T follicular helper cell (primary cell): ENCODE data around the gene SCN1A.

Source experiments
- DNase-seq: peaks from one replicate; pipeline ENCODE4 v3.0.0-alpha.2; 2020; ENCODE audit warnings: low read depth

SCN1A gene

DNA sequence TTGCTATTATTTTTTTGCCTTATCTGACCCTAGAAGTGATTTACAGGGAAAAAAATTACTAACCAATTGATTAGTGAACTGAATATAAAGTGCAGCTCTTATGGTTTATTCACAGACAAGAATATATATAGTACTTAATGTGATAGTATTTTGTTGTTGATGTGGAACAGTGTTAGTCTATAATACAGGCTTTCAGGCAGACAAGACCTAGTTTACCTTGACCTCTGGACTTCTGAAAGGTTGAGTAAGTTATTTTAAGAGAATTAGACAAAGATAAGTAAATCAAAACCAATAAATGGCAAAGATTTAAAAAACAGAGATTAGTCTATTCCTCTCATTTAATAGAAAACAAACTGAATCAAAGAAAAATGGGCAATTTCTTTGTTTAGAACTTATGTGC is 46.0 kb downstream of the SCN1A start:
- DNase-seq = no peak

- DNase-seq = no peak
These were observed 46.6 kb downstream of the SCN1A start for GRCh38 chr2:166081131-166081632.

DNA sequence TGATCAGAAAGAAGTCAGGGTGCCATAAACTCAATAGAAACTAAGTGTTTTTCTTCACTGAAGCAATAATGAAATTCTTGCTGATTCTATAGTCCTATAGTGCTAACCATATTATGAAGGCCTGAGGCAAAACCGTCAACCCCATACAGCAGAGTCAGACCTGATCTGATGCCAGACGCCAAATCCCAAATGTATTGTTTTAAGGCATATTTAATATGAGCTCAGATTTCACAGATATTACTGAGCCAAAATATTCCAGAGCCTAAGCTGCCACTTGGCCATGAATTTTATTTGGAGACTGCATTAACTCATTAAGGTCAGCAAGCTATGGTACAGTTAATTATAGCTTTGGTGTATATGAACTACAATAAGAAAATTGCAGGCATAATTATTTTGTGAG is 53.4 kb downstream of the SCN1A start:
- DNase-seq = no peak

DNA sequence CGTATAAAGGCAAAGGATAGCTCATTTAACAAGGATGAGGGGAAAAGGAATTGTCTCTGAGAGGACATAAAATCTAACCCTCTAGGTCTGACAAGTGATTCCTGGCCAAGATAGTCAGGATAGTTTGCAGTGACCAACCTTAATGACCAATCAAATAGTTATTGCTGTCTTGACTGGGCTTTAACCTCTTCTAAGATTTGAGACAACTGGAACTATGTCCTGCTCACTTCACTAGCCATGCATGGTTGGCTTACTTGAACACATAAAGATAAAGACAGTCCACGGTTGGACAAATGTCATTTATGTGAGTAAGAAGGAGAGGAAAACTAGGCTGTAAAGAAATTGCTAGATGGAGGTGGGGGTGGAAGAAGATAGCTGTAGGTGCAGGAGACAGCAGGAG is 53.8 kb downstream of the SCN1A start:
- DNase-seq = no peak

DNA sequence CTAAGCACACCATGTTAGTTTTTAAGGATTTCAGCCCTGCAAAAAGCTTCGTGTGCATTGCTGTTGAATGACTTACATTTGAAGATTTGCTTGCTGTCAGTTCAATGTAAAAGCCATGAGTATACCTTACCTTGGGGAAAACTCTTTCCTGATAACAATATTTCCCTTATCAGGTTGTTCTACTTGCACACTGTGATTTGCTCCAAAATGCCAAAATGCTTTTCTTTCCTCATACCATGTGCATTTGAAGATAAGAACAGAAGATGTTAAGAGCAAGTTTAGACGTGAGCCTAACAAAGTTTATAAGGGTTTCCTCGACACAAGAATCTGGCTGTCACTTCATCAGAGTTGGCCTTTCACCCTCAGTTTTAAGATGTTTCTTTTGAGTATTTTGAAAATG is 57.6 kb downstream of the SCN1A start:
- no peak for DNase-seq

DNA sequence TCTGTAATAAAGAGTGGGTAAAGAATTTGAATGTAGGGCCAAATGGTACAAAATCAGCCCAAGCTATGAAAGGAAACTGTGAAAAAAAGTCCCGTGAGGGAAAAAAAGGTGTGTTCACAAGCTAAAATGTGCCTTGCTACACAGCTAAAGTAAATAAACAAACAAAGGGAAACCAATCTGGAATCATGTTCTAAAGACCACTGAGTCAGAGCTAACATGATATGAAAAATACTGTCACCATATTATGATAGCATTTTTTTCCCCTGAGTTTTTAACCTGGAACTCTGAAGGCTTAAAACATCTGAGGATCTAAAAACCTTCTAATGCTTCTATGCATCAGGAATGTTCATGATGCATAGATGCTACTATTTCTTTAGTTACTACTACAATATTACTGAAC is 58.8 kb downstream of the SCN1A start:
- no peak for DNase-seq

- DNase-seq = no peak
These were observed 60.6 kb downstream of the SCN1A start for GRCh38 chr2:166067229-166067628.

DNA sequence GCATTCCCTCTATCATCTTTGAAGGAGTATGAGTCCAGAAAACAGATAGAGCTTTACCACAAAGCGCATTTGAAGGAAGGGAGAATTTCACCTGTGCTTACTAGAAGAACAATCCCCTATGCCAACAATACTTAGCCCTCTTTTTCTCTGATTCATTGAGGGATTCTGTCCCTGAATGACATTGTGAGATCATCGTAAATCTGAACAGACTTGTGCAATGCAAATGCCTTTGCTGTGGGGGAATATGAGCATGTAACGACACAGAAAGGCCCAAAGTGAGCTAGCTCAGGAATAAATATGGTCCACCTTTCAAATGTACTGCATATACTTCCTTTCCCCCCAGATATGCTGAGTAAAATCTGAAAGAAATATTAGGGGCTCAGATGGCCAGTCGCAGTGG is 67.6 kb downstream of the SCN1A start:
- DNase-seq = no peak

- no peak for DNase-seq
These were observed 70.3 kb downstream of the SCN1A start for GRCh38 chr2:166057370-166058164.

- no peak for DNase-seq
These were observed 82.9 kb downstream of the SCN1A start for GRCh38 chr2:166044853-166045483.

GRCh38 chr2:166042768-166043390 is 84.9 kb downstream of the SCN1A start:
- DNase-seq = no peak

GRCh38 chr2:166042356-166042755 is 85.5 kb downstream of the SCN1A start:
- no peak for DNase-seq

- DNase-seq = no peak
These were observed 86.2 kb downstream of the SCN1A start for GRCh38 chr2:166041613-166042012.

- DNase-seq = no peak
These were observed 95.5 kb downstream of the SCN1A start for GRCh38 chr2:166032361-166032760.

- DNase-seq = no peak
These were observed 96.8 kb downstream of the SCN1A start for GRCh38 chr2:166031054-166031453.

- no peak for DNase-seq
These were observed 102.5 kb downstream of the SCN1A start for GRCh38 chr2:166025313-166025712.

DNA sequence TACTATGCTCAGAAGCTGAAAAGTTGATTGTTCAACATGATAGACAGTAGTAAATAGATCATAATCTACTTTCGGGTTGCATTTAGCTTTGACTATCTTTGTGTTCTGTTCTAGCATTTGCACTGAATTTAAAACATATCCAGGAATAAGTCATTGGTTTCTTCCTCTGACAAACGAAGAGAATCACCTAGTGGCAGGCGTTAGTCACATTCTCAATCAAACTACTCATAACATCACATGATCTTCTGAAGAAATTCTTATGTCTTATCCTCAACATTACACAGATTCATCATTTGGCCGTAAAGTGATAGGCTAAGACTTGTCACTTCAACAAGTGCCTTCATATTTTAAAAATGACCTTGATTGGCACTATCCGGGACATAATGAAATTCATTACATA is 110.6 kb downstream of the SCN1A start:
- no peak for DNase-seq

GRCh38 chr2:166013878-166014277 is 113.9 kb downstream of the SCN1A start:
- DNase-seq = no peak

GRCh38 chr2:166011660-166012059 is 116.2 kb downstream of the SCN1A start:
- DNase-seq = no peak

DNA sequence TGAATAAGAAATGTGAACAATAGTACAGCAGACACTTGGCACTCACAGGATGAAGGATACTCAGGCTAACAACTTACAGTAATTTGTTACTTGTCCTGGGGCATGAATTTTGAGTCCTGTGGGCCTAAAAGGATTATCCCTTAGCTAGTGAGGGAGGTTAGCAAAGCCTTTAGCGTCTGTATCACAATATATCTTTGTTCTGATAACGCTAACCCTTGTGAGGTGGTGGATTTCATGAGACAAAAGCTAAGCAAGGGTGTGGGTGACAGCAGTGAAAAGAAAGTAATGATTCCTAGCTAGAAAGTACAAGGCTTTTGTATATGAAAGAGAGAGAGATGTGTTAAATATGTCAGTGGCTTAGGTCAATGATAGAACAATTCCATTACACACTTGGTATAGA is 127.4 kb downstream of the SCN1A start:
- no peak for DNase-seq

GRCh38 chr2:165990846-165991245 is 137.0 kb downstream of the SCN1A start:
- DNase-seq = no peak

- DNase-seq = no peak
These were observed 138.0 kb downstream of the SCN1A start for GRCh38 chr2:165989851-165990250.

DNA sequence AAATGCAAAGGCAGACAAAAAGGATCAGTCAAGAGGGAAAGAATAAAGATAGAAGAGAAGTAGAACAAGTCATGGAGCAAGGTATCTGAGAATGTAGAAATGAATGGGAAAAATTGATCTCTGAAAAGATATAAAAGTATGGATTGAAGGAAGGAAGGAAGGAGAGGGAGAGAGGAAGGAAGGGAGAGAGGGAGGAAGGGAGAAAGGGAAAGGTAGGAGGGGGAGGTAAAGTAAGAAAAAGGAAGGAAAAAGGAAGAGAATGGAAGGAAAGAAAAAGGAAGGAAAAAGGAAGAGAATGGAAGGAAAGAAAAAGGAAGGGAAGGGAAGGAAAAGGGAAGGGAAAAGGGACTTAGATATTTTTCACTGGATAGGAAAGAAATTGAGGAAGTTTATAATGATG is 142.7 kb downstream of the SCN1A start:
- no peak for DNase-seq
